ENCODE measurements around the gene SLU7. TPM values are rescaled to one million over a fixed set of nuclear protein-coding genes. Genes with fewer than 3 reads are reported as not detected.

The SLU7 gene
- total and polyA plus RNA-seq, 2 of the 4 experiments (the other 2 are of a cell fraction), result 15.9 to 34.2 TPM

DNA sequence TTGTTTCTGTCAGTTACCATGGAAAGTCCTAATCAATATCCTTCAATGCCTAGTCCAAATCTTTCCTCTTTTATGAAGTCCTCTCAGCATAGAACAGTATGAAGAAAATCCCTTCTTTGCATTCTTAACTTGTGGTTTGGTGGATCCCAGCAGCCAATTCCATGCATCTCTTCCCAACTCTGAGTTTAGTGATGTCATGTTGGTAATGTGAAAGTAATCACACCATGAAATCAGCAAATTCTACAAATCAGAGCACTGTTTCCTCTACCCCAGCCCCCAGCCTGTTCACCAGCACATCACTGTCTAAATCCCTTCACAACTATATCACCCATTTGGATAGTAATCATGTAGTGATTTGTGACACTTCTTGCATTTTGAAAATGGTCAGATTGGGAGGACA, 43.7 kb downstream of the SLU7 start:
- no peak overlapping the region for H3K18ac ChIP-seq (ENCODE audit: low read depth, low read length)
- H4K8ac ChIP-seq (ENCODE audit: low read depth in 2 of 2, low read length in 2 of 2), result no peak overlapping the region
- H2BK120ac ChIP-seq (ENCODE audit: low read depth, low read length), result no peak overlapping the region
- H2AK5ac ChIP-seq (ENCODE audit: low read depth, low read length), result no peak overlapping the region
- peaks cover 6% of the 10 kb centered on the region; the same call in 1 of the 2 replicates for H3K9me1 ChIP-seq (ENCODE audit: insufficient read depth, low read length)
- H4K20me1 ChIP-seq (ENCODE audit: insufficient read depth, low read length), result no peaks in the 10 kb centered on the region
- no peak overlapping the region for H2BK5ac ChIP-seq (ENCODE audit: low read depth, low read length, poor library complexity, severe bottlenecking)
- POLR2A ChIA-PET (ENCODE audit: unreplicated experiment), result interaction anchor here (0.6 kb wide), 1 partner anchor 611 kb away, joined by 3 read pairs; no protein-coding TSS in a partner anchor
- no peak overlapping the region for H4K91ac ChIP-seq (ENCODE audit: insufficient read depth, low read depth, low read length)
- H3K9me3 ChIP-seq (ENCODE audit: control insufficient read depth, insufficient read depth, low read length), result no peaks in the 10 kb centered on the region
- no peak overlapping the region for H2BK20ac ChIP-seq (ENCODE audit: low read depth, low read length)
- H3K79me1 ChIP-seq (ENCODE audit: low read depth in 1 of 2, low read length in 2 of 2), result no peaks in the 10 kb centered on the region
- TF ChIP-seq FOS (IDR thresholded peaks at IDR 0.05; ENCODE audit: low read depth, low read length) (no peak), CEBPB (IDR thresholded peaks at IDR 0.05; ENCODE audit: low read depth, low read length) (no peak), RFX5 (IDR thresholded peaks at IDR 0.05; ENCODE audit: low read depth, low read length) (no peak), SMC3 (IDR thresholded peaks at IDR 0.05; ENCODE audit: low read depth, low read length) (no peak), CHD1 (IDR thresholded peaks at IDR 0.05; ENCODE audit: low read depth, low read length) (no peak), MAFK (IDR thresholded peaks at IDR 0.05; ENCODE audit: low read depth, low read length) (no peak), MXI1 (IDR thresholded peaks at IDR 0.05; ENCODE audit: borderline replicate concordance, low read depth, low read length) (no peak), RCOR1 (IDR thresholded peaks at IDR 0.05; ENCODE audit: insufficient replicate concordance, low read length) (no peak), POLR2A (IDR thresholded peaks at IDR 0.05; ENCODE audit: low read depth, low read length) (no peak), BHLHE40 (IDR thresholded peaks at IDR 0.05; ENCODE audit: low read depth, low read length) (no peak), RAD21 (IDR thresholded peaks at IDR 0.05; ENCODE audit: low read length) (no peak), NFE2L2 (IDR thresholded peaks at IDR 0.05; ENCODE audit: low read depth, low read length) (no peak)
- TF ChIP-seq, protein P1, sequence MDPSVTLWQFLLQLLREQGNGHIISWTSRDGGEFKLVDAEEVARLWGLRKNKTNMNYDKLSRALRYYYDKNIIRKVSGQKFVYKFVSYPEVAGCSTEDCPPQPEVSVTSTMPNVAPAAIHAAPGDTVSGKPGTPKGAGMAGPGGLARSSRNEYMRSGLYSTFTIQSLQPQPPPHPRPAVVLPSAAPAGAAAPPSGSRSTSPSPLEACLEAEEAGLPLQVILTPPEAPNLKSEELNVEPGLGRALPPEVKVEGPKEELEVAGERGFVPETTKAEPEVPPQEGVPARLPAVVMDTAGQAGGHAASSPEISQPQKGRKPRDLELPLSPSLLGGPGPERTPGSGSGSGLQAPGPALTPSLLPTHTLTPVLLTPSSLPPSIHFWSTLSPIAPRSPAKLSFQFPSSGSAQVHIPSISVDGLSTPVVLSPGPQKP (IDR thresholded peaks at IDR 0.05; ENCODE audit: borderline replicate concordance, low read depth, low read length), result no peak
- TF ChIP-seq, protein P2, sequence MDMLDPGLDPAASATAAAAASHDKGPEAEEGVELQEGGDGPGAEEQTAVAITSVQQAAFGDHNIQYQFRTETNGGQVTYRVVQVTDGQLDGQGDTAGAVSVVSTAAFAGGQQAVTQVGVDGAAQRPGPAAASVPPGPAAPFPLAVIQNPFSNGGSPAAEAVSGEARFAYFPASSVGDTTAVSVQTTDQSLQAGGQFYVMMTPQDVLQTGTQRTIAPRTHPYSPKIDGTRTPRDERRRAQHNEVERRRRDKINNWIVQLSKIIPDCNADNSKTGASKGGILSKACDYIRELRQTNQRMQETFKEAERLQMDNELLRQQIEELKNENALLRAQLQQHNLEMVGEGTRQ (IDR thresholded peaks at IDR 0.05; ENCODE audit: low read depth, low read length), result no peak
- TF ChIP-seq, protein P3, sequence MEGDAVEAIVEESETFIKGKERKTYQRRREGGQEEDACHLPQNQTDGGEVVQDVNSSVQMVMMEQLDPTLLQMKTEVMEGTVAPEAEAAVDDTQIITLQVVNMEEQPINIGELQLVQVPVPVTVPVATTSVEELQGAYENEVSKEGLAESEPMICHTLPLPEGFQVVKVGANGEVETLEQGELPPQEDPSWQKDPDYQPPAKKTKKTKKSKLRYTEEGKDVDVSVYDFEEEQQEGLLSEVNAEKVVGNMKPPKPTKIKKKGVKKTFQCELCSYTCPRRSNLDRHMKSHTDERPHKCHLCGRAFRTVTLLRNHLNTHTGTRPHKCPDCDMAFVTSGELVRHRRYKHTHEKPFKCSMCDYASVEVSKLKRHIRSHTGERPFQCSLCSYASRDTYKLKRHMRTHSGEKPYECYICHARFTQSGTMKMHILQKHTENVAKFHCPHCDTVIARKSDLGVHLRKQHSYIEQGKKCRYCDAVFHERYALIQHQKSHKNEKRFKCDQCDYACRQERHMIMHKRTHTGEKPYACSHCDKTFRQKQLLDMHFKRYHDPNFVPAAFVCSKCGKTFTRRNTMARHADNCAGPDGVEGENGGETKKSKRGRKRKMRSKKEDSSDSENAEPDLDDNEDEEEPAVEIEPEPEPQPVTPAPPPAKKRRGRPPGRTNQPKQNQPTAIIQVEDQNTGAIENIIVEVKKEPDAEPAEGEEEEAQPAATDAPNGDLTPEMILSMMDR (conservative IDR thresholded peaks at IDR 0.05; ENCODE audit: low read depth, low read length), result no peak
- 0 out of 2 replicates have a peak, but pooled peaks cover 2% of the 10 kb centered on the region for H3K4me1 ChIP-seq (ENCODE audit: control insufficient read depth, insufficient read depth, low read length)
- BruUV-seq (replicated peaks), result no TSS peak
- H3K36me3 ChIP-seq (ENCODE audit: control insufficient read depth, insufficient read depth, low read length), result no peaks in the 10 kb centered on the region
- no peak overlapping the region for H2AK9ac ChIP-seq (replicated peaks; ENCODE audit: low read depth, low read length, poor library complexity)
- intact Hi-C loops (cut with micrococcal nuclease), result no loop called here
- CTCF ChIA-PET, result no interaction called here
- ATAC-seq (ENCODE audit: low read depth), result no peak
- dilution Hi-C loops (cut with HindIII; ENCODE audit: low sequenced_read_pairs, unreplicated experiment), result no loop called here
- H3K56ac ChIP-seq (ENCODE audit: extremely low read depth, insufficient read depth, low read length), result no peak overlapping the region
- peaks cover 15% of the 10 kb centered on the region for H3K27me3 ChIP-seq (ENCODE audit: control insufficient read depth, insufficient read depth, low read length)
- in situ Hi-C loops (cut with MboI; ENCODE audit: low sequenced_read_pairs), result no loop called here
- no peak overlapping the region for H3K23ac ChIP-seq (ENCODE audit: low read depth, low read length)
- H2BK15ac ChIP-seq (ENCODE audit: low read depth, low read length), result no peak overlapping the region
- H2AFZ ChIP-seq (replicated peaks; ENCODE audit: low read length, poor library complexity), result no peak overlapping the region
- DNase-seq, result peak; percentile 47
- H3K27ac ChIP-seq (ENCODE audit: insufficient read depth, low read length), result no peak overlapping the region
- H4K5ac ChIP-seq (ENCODE audit: low read depth, low read length), result no peak overlapping the region
- H3K14ac ChIP-seq (replicated peaks; ENCODE audit: low read depth, low read length), result no peak overlapping the region
- H3K4me3 ChIP-seq (ENCODE audit: insufficient read depth, low read depth, low read length), result no peak overlapping the region
- H3K9ac ChIP-seq (ENCODE audit: low read depth, low read length), result no peak overlapping the region
- H3K4me2 ChIP-seq (ENCODE audit: low read depth, low read length), result no peak overlapping the region
- no peak overlapping the region for H3K4ac ChIP-seq (ENCODE audit: low read depth, low read length)

Data from IMR-90 (cell line).